ENCODE results near the gene CLEC18A.
"Not testable (repeated sequence)": the region's sequence is repeated elsewhere in the genome, so short reads cannot be mapped to it uniquely, and the experiment has no call there.

- TF ChIP-seq CTCF (IDR thresholded peaks at IDR 0.05); ZFX (IDR thresholded peaks at IDR 0.05; ENCODE audit: borderline replicate concordance): not testable (repeated sequence)
Measured at GRCh38 chr16:69985196-69985595, 34.1 kb downstream of the CLEC18A start.
